Stimulated activated naive CD8-positive, alpha-beta T cell treated with anti-CD3 and anti-CD28 coated beads, Interleukin-15, amount 100 ng/mL, for 72 hours (primary cell): ENCODE measurements around the gene PLAC1.

Source experiments
- ATAC-seq: fragments of 150-1000 bp; cut with Tn5 transposase; 2 replicates; pipeline ENCODE4 v1.10.0; 2021; ENCODE audit warnings: mild to moderate bottlenecking, moderate library complexity
- DNase-seq, 2 donors: peaks; one replicate each; pipeline ENCODE4 v3.0.0; 2021 to 2022
- H3K27ac Mint-ChIP-seq, 2 donors: one replicate each; pipeline ENCODE4 v1.8.0; 2022; ENCODE audit warnings: mild to moderate bottlenecking in 2 of 2, mixed read lengths in 2 of 2, moderate library complexity in 2 of 2
- H3K27me3 Mint-ChIP-seq: one replicate; pipeline ENCODE4 v1.8.0; 2022; ENCODE audit warnings: mixed read lengths
- H3K4me1 Mint-ChIP-seq: one replicate; pipeline ENCODE4 v1.8.0; 2022; ENCODE audit warnings: mild to moderate bottlenecking, mixed read lengths
- H3K4me3 Mint-ChIP-seq, 2 donors: one replicate each; pipeline ENCODE4 v1.8.0; 2022; ENCODE audit warnings: mild to moderate bottlenecking in 2 of 2, mixed read lengths in 2 of 2, moderate library complexity in 1 of 2
- H3K9me3 Mint-ChIP-seq, 2 donors: one replicate each; pipeline ENCODE4 v1.8.0; 2022; ENCODE audit warnings: mixed read lengths in 2 of 2

PLAC1 gene

DNA sequence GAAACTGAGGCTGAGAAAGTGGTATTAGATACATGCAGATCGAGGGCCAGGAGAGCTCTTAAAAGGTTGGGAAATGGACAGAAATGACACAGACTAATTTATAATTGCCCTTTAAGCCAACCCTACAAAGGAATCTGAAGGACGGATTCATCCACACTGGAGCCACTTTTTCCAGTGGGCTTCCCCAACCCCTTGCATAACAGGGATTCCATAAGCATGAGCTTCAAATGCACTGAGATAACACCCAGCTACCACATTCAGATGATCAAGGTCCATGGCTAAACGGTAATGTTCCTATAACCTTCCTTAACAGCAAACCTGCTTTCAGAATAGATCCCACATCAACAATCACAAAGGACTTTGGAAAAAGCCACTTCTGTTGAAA, 34.2 kb downstream of the PLAC1 start:
- H3K27me3 Mint-ChIP-seq, result peaks cover 8% of the 10 kb centered on the region
- H3K4me1 Mint-ChIP-seq, result peaks cover 9% of the 10 kb centered on the region
- no peak overlapping the region for H3K27ac Mint-ChIP-seq
- DNase-seq (no peak), ATAC-seq (no peak)
- H3K9me3 Mint-ChIP-seq, result no peaks in the 10 kb centered on the region
- no peak overlapping the region for H3K4me3 Mint-ChIP-seq

DNA sequence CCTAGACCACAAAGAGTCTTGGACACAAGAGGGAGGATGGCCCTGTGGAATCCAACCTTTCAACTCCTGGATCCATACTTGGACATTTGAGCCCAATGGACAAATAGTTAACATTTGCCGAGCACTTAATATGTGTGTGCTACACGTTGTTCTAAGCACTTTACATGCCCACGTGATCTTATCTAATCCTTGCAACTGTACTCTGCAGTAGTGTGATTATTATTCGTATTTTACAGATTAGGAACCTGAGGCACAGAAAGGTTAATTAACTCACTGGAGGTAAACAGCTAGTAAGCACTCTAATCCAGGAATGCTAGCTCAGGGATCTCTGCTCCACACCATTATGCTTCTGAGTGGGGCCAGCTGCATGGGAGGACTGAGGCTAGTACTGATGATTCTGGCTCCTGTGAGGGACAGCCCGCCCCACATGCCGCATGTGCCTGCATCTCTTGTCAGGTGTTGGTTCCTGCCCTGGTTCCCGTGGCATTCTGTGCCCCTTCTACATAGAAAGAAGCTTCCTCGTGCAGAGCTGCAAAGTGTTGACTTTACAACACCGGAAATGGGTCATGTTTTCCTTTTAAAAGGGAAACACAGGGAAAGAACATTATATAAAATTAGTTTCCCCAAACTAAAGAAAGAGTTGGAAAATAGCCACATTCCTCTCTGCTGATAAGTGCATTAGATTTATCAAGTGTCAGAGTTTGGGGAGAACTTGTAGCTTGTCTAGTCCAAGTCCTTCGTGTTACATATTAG, 34.8 kb downstream of the PLAC1 start:
- Mint-ChIP-seq H3K4me3 (no peak overlapping the region), H3K27ac (no peak overlapping the region), H3K4me1 (peaks cover 9% of the 10 kb centered on the region), H3K27me3 (peaks cover 8% of the 10 kb centered on the region), H3K9me3 (no peaks in the 10 kb centered on the region)
- ATAC-seq (no peak), DNase-seq (no peak)

DNA sequence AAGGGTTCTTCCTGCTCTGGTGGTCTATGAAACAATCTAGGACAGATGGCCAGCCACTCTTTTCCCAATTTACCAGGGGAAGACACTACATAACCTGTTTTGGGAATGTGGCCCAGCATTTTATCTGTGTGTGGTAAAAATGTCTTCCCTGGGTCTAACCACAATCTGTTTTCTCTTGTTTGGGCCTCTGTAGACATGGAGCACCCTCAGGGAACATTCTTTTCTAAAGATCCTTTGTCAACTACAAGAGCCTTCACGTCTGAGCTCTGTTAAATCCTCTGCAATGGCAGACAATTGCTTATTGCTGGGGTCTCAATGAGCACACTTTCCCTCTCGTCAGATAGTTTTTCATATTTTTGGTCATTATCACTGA, 35.5 kb downstream of the PLAC1 start:
- no peak for ATAC-seq
- no peak for DNase-seq
- no peak overlapping the region for H3K4me3 Mint-ChIP-seq
- H3K4me1 Mint-ChIP-seq, result peaks cover 9% of the 10 kb centered on the region
- H3K27ac Mint-ChIP-seq, result no peak overlapping the region
- no peaks in the 10 kb centered on the region for H3K9me3 Mint-ChIP-seq
- H3K27me3 Mint-ChIP-seq, result peaks cover 8% of the 10 kb centered on the region

DNA sequence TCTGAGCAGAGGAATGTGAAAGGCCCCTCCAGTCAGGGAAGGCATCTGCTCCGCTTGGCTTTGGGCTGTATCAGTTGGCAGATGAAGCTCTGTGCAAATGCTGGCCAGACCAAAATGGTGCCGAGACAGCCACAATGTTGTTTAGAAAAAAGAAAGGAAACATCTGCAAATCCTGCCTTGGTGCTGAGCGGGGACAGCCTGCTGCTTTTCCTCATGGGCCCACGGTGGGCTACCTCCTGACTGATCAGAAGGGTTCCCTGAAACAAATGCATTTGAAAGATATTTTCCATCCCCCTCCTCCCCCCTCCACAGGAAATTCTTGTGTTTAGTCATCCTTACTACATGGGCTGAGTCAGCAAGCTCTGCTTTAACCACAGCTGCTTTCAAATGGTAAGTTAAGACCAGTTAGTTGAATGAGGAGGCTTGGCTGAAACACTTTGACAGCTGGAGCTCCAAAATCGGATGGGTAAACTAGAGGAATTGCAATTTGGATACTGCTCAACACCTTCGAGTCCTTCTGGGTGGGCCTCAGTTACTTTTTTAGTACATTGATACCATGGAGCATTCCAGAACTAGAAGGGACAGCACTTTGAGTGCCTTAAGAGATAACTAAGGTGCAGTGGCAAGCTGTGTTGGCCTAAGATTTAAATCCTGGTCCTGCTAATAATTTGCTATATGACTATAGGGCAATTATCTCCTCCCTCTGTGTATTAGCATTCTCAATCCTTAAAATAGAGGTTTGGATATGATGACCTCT, 36.0 kb downstream of the PLAC1 start:
- ATAC-seq (peak; percentile 84), DNase-seq (peak in 1 of 2 donors; percentile 12)
- H3K27ac Mint-ChIP-seq, result no peak overlapping the region
- peaks cover 9% of the 10 kb centered on the region for H3K4me1 Mint-ChIP-seq
- H3K27me3 Mint-ChIP-seq, result peaks cover 8% of the 10 kb centered on the region
- H3K4me3 Mint-ChIP-seq, result no peak overlapping the region
- no peaks in the 10 kb centered on the region for H3K9me3 Mint-ChIP-seq

DNA sequence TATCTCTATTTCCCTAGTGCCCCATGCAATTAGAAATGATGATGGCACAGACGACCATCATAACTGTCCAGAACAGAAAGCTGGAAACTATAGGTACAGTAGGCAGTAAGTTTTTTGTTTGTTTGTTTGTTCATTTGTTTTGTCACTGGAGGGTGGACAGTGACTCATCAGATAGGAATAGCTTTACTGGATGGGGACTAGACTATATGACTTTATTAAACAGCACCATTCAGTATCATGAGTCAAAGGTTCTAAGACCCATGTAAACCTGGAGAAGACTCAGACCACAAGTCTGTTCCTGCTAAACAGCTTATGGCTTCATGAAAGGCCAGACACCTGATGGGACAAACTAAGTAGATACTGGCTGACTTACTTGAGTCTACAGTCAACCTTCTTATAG, 38.4 kb downstream of the PLAC1 start:
- no peak for ATAC-seq

DNA sequence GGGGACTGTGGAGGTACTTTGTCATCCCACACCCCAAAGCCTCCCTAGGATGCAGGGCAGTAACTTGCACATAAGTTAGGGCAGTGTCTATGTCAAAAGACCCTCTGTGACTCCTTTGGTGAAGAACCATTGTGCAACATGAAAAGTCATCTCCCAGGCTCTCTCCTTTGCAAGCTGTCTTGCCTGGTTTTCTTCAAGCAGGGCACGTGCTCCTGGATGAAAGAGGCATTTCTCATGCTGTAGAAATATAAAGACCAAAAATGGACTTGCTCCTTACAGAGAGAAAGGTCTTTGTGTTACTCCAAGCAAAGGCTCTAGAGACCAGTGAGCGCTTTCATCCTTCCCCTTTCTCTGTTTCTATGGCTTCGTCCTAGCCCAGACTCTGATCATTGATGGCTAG, 44.9 kb downstream of the PLAC1 start:
- no peaks in the 10 kb centered on the region for H3K9me3 Mint-ChIP-seq
- ATAC-seq (no peak), DNase-seq (no peak)
- no peaks in the 10 kb centered on the region for H3K27me3 Mint-ChIP-seq
- H3K4me1 Mint-ChIP-seq, result no peaks in the 10 kb centered on the region
- H3K4me3 Mint-ChIP-seq, result no peak overlapping the region
- no peak overlapping the region for H3K27ac Mint-ChIP-seq

More for the DNA sequence above, 38.4 kb downstream of the PLAC1 start:
- Mint-ChIP-seq H3K4me1 (peaks cover 9% of the 10 kb centered on the region), H3K9me3 (no peaks in the 10 kb centered on the region), H3K27me3 (peaks cover 8% of the 10 kb centered on the region), H3K4me3 (no peak overlapping the region), H3K27ac (no peak overlapping the region)
- DNase-seq, result no peak

DNA sequence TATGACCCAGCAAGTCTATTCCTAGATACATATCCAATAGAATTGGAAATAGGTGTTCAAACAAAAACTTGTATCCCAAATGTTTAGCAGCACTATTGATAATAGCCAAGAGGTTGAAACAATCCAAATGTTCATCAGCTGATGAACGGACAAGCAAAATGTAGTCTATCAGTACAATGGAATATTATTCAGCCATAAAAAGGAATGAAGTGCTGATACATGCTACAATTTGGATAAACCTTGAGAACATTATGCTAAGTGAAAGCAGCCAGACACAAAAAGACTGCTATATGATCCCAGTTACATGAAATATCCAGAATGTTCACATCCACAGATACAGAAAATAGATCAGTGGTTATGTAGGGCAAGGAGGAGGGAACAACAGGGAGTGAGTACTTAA, 50.1 kb downstream of the PLAC1 start:
- DNase-seq (no peak), ATAC-seq (no peak)
- Mint-ChIP-seq H3K9me3 (no peaks in the 10 kb centered on the region), H3K4me1 (no peaks in the 10 kb centered on the region), H3K4me3 (no peak overlapping the region), H3K27me3 (no peaks in the 10 kb centered on the region), H3K27ac (no peak overlapping the region)

DNA sequence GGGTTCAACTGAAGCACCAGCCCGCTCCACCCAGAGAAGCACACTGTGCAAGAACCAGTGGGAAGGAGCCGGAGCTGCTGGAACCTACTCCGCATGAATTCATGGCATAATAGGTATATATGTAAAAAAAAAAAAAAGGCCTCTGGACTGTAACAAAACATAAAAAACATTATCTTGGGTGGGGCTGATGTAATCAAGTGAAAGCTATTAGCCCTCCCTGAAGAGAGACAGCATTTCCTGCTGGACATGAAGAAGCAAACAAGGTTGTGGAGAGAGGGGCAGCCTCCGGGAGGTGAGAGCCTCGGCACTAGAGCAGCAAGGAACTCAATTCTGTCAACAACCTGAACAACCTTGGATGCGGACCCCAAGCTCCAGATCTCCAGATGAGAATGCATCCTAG, 50.7 kb downstream of the PLAC1 start:
- Mint-ChIP-seq H3K27me3 (no peaks in the 10 kb centered on the region), H3K9me3 (no peaks in the 10 kb centered on the region), H3K4me3 (no peak overlapping the region), H3K4me1 (no peaks in the 10 kb centered on the region), H3K27ac (no peak overlapping the region)
- no peak for ATAC-seq
- DNase-seq, result no peak

DNA sequence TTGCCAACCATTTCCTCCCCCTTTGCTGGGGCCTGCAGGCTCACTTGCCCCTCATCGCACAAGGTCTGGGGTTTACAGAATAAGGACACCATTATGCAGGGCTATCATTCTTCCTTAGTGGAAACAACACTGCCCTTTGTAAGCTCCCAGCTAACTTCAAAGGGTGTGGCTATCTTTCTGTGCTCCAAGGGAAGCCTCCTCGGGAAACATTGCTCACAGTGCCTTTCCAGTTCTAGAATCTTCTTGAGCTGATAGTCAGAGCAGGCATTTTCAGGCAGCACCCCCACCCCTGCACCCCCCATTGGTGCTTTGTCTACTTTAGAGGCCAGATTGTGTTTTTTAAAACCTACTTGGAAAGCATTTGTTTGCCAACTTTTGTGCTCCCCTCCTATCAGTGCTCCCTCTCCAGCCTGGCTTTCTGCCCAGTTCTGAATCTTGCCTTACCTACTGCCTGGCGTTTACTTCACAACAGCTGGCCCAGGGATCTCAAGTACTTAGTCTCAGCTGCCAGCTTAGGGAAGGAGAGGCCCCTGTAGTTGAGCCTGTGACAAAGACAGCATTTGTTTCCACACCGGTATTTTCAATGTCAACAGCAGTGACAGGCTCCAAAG, 53.5 kb downstream of the PLAC1 start:
- H3K9me3 Mint-ChIP-seq, result no peaks in the 10 kb centered on the region
- no peaks in the 10 kb centered on the region for H3K27me3 Mint-ChIP-seq
- H3K4me1 Mint-ChIP-seq, result no peaks in the 10 kb centered on the region
- ATAC-seq (no peak), DNase-seq (no peak)
- H3K4me3 Mint-ChIP-seq, result no peak overlapping the region
- H3K27ac Mint-ChIP-seq, result no peak overlapping the region

DNA sequence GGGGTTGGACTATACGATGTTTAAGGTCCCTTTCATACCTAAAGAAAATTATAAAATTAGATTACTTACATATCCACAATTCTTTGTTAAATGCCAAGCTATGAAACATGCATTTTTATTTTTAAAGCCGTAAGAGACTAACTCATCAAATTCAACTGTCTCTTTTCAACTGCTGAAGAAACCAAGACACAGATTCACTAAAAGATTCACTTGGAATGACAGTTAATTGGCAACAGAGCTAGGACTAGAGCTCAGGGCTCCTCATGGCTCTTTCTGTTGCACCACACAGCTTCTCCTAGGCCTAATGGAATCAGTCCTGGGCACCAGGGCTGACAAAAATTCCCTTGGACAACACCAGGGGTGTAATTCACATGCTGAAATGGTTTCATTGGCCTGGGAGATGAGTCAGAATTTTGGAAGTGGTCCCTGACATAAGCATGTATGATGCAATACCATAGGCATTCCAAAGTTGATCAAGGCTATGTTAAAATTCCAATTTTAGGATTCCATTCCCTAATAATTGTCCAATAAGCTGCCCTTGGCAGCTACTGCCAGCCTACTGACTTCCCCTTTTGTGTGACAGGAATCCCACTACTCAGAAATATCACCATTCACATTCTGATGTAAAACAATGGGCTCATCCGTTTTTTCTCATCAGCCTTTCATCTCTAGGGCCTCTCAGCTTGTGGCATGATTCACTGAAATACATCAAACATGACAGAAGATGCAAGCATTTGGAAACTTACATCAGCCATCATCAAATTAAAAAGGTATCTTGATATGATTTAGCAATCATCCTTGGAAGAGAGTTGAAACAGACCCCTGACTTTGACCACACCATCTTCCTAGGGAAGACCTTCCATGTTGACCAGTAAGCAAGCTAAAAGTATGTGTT, 54.2 kb downstream of the PLAC1 start:
- Mint-ChIP-seq H3K27ac (peak overlapping the region; percentile 28 to 65), H3K27me3 (no peaks in the 10 kb centered on the region), H3K4me3 (no peak overlapping the region), H3K9me3 (no peaks in the 10 kb centered on the region), H3K4me1 (no peaks in the 10 kb centered on the region)
- no peak for ATAC-seq
- DNase-seq, result no peak

DNA sequence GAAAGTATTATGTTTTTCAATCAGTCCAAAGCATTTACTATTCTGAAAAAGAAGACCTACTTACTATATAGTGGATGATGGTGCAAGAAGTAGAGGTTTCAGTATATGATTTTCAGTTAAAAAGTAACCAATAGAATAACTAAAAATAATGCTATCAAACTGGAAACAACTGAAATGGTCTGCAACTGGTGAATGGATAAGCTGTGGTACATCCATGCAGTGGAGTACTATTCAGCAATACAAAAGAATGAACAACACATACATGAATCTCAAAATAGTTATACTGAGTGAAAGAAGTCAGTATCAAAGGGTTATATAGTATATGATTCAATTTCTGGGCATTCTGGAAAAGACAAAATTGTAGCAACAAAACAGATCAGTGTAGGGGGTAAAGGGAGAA, 55.9 kb downstream of the PLAC1 start:
- no peak overlapping the region for H3K27ac Mint-ChIP-seq
- ATAC-seq, result no peak
- no peak overlapping the region for H3K4me3 Mint-ChIP-seq
- H3K27me3 Mint-ChIP-seq, result peaks cover 14% of the 10 kb centered on the region
- H3K9me3 Mint-ChIP-seq, result peaks cover 0 to 5% of the 10 kb centered on the region in 2 donors
- DNase-seq, result no peak
- no peaks in the 10 kb centered on the region for H3K4me1 Mint-ChIP-seq

DNA sequence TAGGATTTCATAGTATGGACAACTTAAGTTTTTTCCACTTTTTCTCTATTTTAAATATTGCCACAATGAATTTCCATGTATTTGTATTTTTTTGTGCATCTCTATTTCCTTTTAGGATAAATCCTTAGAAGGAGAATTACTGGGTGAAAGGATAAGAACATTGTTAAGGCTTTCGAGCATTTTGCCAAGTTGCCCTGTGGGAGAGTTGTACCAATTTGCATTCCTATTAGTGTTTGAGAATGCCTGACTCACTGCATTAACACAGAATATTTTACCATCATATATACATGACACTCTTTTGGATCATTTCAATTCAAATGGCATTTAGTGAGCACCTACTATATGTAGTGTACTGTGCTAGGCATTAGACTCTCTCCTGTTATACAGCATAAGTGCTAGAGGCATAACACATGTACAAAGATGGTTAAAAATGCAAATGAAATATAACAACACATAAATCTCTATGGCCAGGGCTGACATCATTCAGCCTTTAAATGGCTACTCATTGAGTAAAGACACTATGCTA, 57.0 kb downstream of the PLAC1 start:
- no peak overlapping the region for H3K27ac Mint-ChIP-seq
- H3K4me1 Mint-ChIP-seq, result no peaks in the 10 kb centered on the region
- peaks cover 22% of the 10 kb centered on the region for H3K27me3 Mint-ChIP-seq
- peaks cover 0 to 5% of the 10 kb centered on the region in 2 donors for H3K9me3 Mint-ChIP-seq
- ATAC-seq (no peak), DNase-seq (no peak)
- no peak overlapping the region for H3K4me3 Mint-ChIP-seq

DNA sequence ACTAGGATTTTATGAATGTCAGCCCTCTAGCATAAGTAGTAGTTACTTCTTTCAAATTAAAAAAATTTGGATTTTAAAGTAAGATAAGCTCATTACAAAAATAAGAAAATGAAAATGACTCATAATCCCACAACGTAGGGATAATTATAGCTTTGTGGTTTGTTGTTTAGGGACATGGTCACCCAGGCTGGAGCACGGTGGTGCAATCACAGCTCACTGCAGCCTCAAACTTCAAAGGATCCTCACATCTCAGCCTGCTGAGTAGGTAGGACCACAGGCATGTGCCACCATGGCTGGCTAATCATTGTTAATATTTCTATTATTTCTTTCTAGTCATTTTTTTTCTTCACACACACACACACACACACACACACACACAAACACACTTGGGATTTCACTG, 57.6 kb downstream of the PLAC1 start:
- no peak overlapping the region for H3K4me3 Mint-ChIP-seq
- ATAC-seq, result no peak
- no peak overlapping the region for H3K27ac Mint-ChIP-seq
- peaks cover 0 to 5% of the 10 kb centered on the region in 2 donors for H3K9me3 Mint-ChIP-seq
- no peak for DNase-seq
- H3K4me1 Mint-ChIP-seq, result no peaks in the 10 kb centered on the region
- H3K27me3 Mint-ChIP-seq, result peaks cover 28% of the 10 kb centered on the region

DNA sequence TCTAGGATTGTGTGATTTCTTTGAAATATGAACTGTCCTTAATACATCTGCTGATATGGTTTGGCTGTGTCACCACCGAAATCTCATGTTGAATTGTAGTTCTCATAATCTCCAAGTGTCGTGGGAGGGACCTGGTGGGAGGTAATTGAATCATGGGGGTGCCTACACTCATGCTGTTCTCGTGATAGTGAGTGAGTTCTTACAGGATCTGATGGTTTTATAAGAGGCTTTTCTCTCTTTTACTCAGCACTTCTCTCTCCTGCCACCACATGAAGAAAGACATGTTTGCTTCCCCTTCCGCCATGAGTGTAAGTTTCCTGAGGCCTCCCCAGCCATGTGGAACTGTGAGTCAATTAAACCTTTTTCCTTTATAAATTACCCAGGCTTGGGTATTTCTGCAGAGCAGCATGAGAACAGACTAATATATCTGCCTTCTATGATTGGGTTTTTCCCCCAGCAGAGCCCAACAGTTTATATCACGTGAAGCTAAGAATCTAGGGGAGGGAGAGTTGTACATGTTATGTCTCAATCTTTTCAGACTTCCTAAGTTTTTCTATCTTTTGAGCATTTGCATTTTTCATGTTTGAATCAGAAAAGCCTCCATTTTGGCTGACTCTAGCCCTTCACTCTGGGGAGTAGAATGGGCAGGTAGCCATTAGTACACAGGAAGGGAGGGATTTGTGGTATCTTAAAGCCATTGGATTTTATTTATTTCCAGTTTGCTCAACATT, 58.9 kb downstream of the PLAC1 start:
- H3K27ac Mint-ChIP-seq, result no peak overlapping the region
- peaks cover 35% of the 10 kb centered on the region for H3K27me3 Mint-ChIP-seq
- ATAC-seq (peak; percentile 86), DNase-seq (peak in 1 of 2 donors; percentile 33)
- H3K4me1 Mint-ChIP-seq, result no peaks in the 10 kb centered on the region
- peak overlapping the region in 1 of 2 donors; percentile 22 for H3K4me3 Mint-ChIP-seq
- peaks cover 0 to 5% of the 10 kb centered on the region in 2 donors for H3K9me3 Mint-ChIP-seq

DNA sequence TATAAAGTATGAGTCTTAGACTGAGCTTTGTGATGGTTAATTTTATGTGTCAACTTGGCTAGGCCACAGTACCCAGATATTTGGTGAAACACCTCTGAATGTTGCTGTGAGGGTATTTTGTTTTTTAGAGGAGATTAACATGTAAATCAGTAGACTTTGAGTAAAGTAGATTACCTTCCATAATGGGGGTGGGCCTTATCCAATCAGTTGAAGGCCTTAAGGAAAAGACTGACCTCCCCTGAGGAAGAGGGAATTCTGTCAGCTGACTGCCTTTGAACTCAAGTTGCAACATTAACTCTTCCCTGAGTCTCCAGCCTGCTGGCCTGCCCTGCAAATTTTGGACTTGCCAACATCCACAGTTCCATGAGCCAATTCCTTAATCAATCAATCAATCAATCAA, 66.0 kb downstream of the PLAC1 start:
- no peak overlapping the region for H3K27ac Mint-ChIP-seq
- ATAC-seq (no peak), DNase-seq (no peak)
- peaks cover 37% of the 10 kb centered on the region for H3K27me3 Mint-ChIP-seq
- H3K9me3 Mint-ChIP-seq, result no peaks in the 10 kb centered on the region
- H3K4me3 Mint-ChIP-seq, result no peak overlapping the region
- no peaks in the 10 kb centered on the region for H3K4me1 Mint-ChIP-seq
